ENCODE measurements around the gene L3MBTL2.

DNA sequence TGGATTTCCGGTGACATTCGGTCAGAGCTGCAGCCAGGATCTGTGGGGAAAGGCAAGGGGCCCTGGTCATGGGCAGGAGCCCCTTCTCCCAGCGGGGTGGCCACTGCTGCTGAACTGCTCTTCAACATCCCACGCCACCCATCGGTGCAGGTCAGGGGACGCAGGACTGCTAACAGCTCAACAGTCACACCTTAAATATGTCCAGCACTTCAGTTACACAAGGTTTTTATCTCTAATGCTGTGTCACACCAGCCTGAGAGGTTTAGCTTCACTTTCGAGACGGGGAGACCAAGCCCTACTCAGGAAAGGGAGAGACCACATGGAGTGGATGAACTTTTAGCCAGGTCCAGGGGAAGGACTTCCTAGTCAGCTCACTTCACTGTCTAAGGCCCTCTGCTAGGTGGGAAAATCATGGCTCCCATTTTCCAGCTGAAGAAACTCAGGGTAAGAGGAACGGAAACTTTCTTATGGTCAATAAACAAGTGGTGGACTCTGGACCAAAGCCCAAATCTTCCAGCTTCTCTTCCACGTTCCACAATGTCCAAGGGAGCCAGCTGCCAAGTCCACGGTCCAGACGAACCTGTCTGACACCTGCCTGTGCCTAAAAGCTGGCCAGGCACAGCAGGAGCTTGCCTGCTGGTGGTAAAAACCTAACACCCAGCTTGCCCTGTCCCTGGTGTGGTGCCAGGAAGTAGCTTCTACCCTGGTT lies 56.6 kb downstream of the L3MBTL2 start:
- TF ChIP-seq, protein P1, sequence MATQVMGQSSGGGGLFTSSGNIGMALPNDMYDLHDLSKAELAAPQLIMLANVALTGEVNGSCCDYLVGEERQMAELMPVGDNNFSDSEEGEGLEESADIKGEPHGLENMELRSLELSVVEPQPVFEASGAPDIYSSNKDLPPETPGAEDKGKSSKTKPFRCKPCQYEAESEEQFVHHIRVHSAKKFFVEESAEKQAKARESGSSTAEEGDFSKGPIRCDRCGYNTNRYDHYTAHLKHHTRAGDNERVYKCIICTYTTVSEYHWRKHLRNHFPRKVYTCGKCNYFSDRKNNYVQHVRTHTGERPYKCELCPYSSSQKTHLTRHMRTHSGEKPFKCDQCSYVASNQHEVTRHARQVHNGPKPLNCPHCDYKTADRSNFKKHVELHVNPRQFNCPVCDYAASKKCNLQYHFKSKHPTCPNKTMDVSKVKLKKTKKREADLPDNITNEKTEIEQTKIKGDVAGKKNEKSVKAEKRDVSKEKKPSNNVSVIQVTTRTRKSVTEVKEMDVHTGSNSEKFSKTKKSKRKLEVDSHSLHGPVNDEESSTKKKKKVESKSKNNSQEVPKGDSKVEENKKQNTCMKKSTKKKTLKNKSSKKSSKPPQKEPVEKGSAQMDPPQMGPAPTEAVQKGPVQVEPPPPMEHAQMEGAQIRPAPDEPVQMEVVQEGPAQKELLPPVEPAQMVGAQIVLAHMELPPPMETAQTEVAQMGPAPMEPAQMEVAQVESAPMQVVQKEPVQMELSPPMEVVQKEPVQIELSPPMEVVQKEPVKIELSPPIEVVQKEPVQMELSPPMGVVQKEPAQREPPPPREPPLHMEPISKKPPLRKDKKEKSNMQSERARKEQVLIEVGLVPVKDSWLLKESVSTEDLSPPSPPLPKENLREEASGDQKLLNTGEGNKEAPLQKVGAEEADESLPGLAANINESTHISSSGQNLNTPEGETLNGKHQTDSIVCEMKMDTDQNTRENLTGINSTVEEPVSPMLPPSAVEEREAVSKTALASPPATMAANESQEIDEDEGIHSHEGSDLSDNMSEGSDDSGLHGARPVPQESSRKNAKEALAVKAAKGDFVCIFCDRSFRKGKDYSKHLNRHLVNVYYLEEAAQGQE (IDR thresholded peaks at IDR 0.05; ENCODE audit: borderline replicate concordance): no peak
- TF ChIP-seq, protein P1 (CRISPR knock-in tag; IDR thresholded peaks at IDR 0.05; ENCODE audit: low read depth): no peak
- TF ChIP-seq ZFX (CRISPR knock-in tag; IDR thresholded peaks at IDR 0.05) (no peak), ZEB2 (IDR thresholded peaks at IDR 0.05) (no peak), POLR2A (conservative IDR thresholded peaks at IDR 0.05) (no peak), RAD21 (CRISPR knock-in tag; conservative IDR thresholded peaks at IDR 0.05 in 1 of 2, IDR thresholded peaks at IDR 0.05 in 1 of 2) (no peak)

Data from K562 (cell line).